Cardiac muscle cell (in vitro differentiated cells and primary cell): Measurements from ENCODE around the gene OSTN. TPM values are rescaled to one million over a fixed set of nuclear protein-coding genes. Genes with fewer than 3 reads are reported as not detected.
A peak's percentile ranks its signal among the peaks of the same experiment; 100 is the strongest.

Source experiments
- DNase-seq, 2 donors: peaks; one replicate each; pipeline versions ENCODE4 v3.0.0 to v3.0.0-alpha.2; 2010 to 2017; ENCODE audit warnings: low read depth in 1 of 2, low spot score in 1 of 2
- H3K27ac ChIP-seq: fragments of 200-600 bp; sonication (generic); 2 replicates; pipeline ENCODE4 v1.5.1; 2016
- H3K27me3 ChIP-seq: fragments of 200-600 bp; sonication (generic); 2 replicates; pipeline ENCODE4 v1.6.0; 2016; ENCODE audit warnings: control low read depth
- H3K36me3 ChIP-seq: fragments of 200-600 bp; sonication (generic); 2 replicates; pipeline ENCODE4 v1.5.1; 2016; ENCODE audit warnings: control low read depth
- H3K4me1 ChIP-seq: fragments of 200-600 bp; sonication (generic); 2 replicates; pipeline ENCODE4 v1.8.1; 2017; ENCODE audit warnings: low read depth, mild to moderate bottlenecking, mixed run types
- H3K4me3 ChIP-seq: fragments of 200-600 bp; sonication (generic); 2 replicates; pipeline ENCODE4 v1.5.1; 2016; ENCODE audit warnings: mild to moderate bottlenecking
- H3K9me3 ChIP-seq: fragments of 200-600 bp; sonication (generic); 2 replicates; pipeline ENCODE4 v1.5.1; 2017; ENCODE audit warnings: low read depth, mild to moderate bottlenecking, control low read depth
- CTCF ChIP-seq: IDR thresholded peaks from 2 replicates; pipeline ENCODE4 v1.5.1; 2012; ENCODE audit warnings: low read depth, mild to moderate bottlenecking, low read length
- polyA plus RNA-seq: library from polyadenylated mRNA; unstranded; fragments of >200 nt; fragmentation: Nextera tagmentation; extraction: Ambion mirVana; gene quantifications from 2 replicates; pipeline ENCODE4 v1.2.1, GENCODE V29; 2016
- total RNA-seq: library from RNA; depleted of rRNA; stranded (reverse); fragments of >200 nt; gene quantifications from 2 replicates; pipeline ENCODE4 v1.2.3, GENCODE V29; 2016

Gene OSTN
- total and polyA plus RNA-seq, 2 experiments from 2014 or later = 0.06 TPM; not detected in 1

- H3K27ac ChIP-seq = no peak overlapping the region
- peak in 1 of 2 donors; percentile 30 for DNase-seq
- TF ChIP-seq CTCF = no peak
- no peaks in the 10 kb centered on the region for H3K9me3 ChIP-seq
- H3K4me1 ChIP-seq = peaks cover 4% of the 10 kb centered on the region
- no peaks in the 10 kb centered on the region for H3K27me3 ChIP-seq
- no peaks in the 10 kb centered on the region for H3K36me3 ChIP-seq
- no peak overlapping the region for H3K4me3 ChIP-seq
These were observed 36.6 kb downstream of the OSTN start for GRCh38 chr3:191235331-191236314.

GRCh38 chr3:191236646-191237045, 37.6 kb downstream of the OSTN start:
- no peak for TF ChIP-seq CTCF
- no peak overlapping the region for H3K27ac ChIP-seq
- peaks cover 4% of the 10 kb centered on the region for H3K4me1 ChIP-seq
- peak in 1 of 2 donors; percentile 9 for DNase-seq
- no peaks in the 10 kb centered on the region for H3K36me3 ChIP-seq
- H3K4me3 ChIP-seq = no peak overlapping the region
- H3K9me3 ChIP-seq = no peaks in the 10 kb centered on the region
- H3K27me3 ChIP-seq = no peaks in the 10 kb centered on the region

- no peak for TF ChIP-seq CTCF
- H3K27ac ChIP-seq = no peak overlapping the region
- peak in 1 of 2 donors; percentile 30 for DNase-seq
These were observed 38.2 kb downstream of the OSTN start for GRCh38 chr3:191237047-191237882.

GRCh38 chr3:191238321-191238817, 39.3 kb downstream of the OSTN start:
- Histone ChIP-seq H3K36me3 (no peaks in the 10 kb centered on the region), H3K4me1 (peaks cover 4% of the 10 kb centered on the region), H3K27me3 (no peaks in the 10 kb centered on the region), H3K4me3 (no peak overlapping the region), H3K27ac (no peak overlapping the region), H3K9me3 (no peaks in the 10 kb centered on the region)
- peak in 1 of 2 donors; percentile 70 for DNase-seq
- TF ChIP-seq CTCF = no peak

More at GRCh38 chr3:191237047-191237882, 38.2 kb downstream of the OSTN start:
- no peak overlapping the region for H3K4me3 ChIP-seq
- H3K9me3 ChIP-seq = no peaks in the 10 kb centered on the region
- H3K27me3 ChIP-seq = no peaks in the 10 kb centered on the region
- peaks cover 4% of the 10 kb centered on the region for H3K4me1 ChIP-seq
- no peaks in the 10 kb centered on the region for H3K36me3 ChIP-seq

GRCh38 chr3:191239407-191240031, 40.5 kb downstream of the OSTN start:
- Histone ChIP-seq H3K27ac (no peak overlapping the region), H3K27me3 (no peaks in the 10 kb centered on the region), H3K9me3 (no peaks in the 10 kb centered on the region), H3K4me3 (no peak overlapping the region), H3K4me1 (peaks cover 4% of the 10 kb centered on the region), H3K36me3 (no peaks in the 10 kb centered on the region)
- TF ChIP-seq CTCF = no peak
- DNase-seq = peak in 1 of 2 donors; percentile 24
